DND-41 (cell line): Measurements from ENCODE around the gene NTM.
A peak's percentile ranks its signal among the peaks of the same experiment; 100 is the strongest.

Experiments
- ATAC-seq: fragments of 200-7000 bp; cut with Tn5 transposase; 3 replicates; pipeline ENCODE4 v1.9.1; 2021; ENCODE audit warnings: low read depth; ENCODE audit not compliant: insufficient read depth
- DNase-seq: peaks from one replicate; pipeline ENCODE4 v3.0.0-alpha.2; 2020
- H2AFZ ChIP-seq: 2 replicates; pipeline ENCODE4 v1.6.0; 2012; ENCODE audit warnings: low read depth, low read length
- H3K27ac ChIP-seq: 2 replicates; pipeline ENCODE4 v1.5.1; 2012; ENCODE audit warnings: low read length, inconsistent platforms
- H3K27me3 ChIP-seq: fragments of 200-600 bp; sonication (generic); 2 replicates; pipeline ENCODE4 v1.6.0; 2012; ENCODE audit warnings: low read length, mild to moderate bottlenecking, inconsistent platforms; ENCODE audit not compliant: insufficient read depth, poor library complexity
- H3K36me3 ChIP-seq: 2 replicates; pipeline ENCODE4 v1.5.1; 2012; ENCODE audit warnings: low read length, inconsistent platforms; ENCODE audit not compliant: insufficient read depth
- H3K4me1 ChIP-seq: 2 replicates; pipeline ENCODE4 v1.5.1; 2012; ENCODE audit warnings: mild to moderate bottlenecking, low read length; ENCODE audit not compliant: insufficient read depth
- H3K4me2 ChIP-seq: 2 replicates; pipeline ENCODE4 v1.6.0; 2012; ENCODE audit warnings: mild to moderate bottlenecking, moderate library complexity, low read length, inconsistent platforms; ENCODE audit not compliant: insufficient read depth
- H3K4me3 ChIP-seq, 2 experiments: fragments of 200-600 bp in 1 of 2; shearing (Covaris generic) in 1 of 2; 2 replicates each; pipeline ENCODE4 v1.5.1; 2012 to 2016; ENCODE audit warnings: inconsistent platforms in 2 of 2, low read length in 2 of 2, mild to moderate bottlenecking in 2 of 2, low read depth in 1 of 2, moderate library complexity in 1 of 2
- H3K79me2 ChIP-seq: 2 replicates; pipeline ENCODE4 v1.6.0; 2012; ENCODE audit warnings: low read length, inconsistent platforms; ENCODE audit not compliant: insufficient read depth
- H3K9ac ChIP-seq: 2 replicates; pipeline ENCODE4 v1.6.0; 2012; ENCODE audit warnings: low read depth, mild to moderate bottlenecking, inconsistent platforms, low read length, moderate library complexity
- H3K9me3 ChIP-seq: 2 replicates; pipeline ENCODE4 v1.5.1; 2012; ENCODE audit warnings: low read length, moderate library complexity, mild to moderate bottlenecking, inconsistent platforms; ENCODE audit not compliant: insufficient read depth, severe bottlenecking
- H4K20me1 ChIP-seq: 2 replicates; pipeline ENCODE4 v1.6.0; 2012; ENCODE audit warnings: low read length; ENCODE audit not compliant: insufficient read depth
- CTCF ChIP-seq: IDR thresholded peaks from 2 replicates; pipeline ENCODE4 v1.5.1; 2012; ENCODE audit warnings: borderline replicate concordance, low read length, moderate library complexity, mild to moderate bottlenecking; ENCODE audit not compliant: poor library complexity, severe bottlenecking; ENCODE audit errors: extremely low read depth
- EZH2 ChIP-seq: IDR thresholded peaks from 3 replicates; pipeline ENCODE4 v1.6.1; 2012; ENCODE audit warnings: borderline replicate concordance, low read depth, mild to moderate bottlenecking, moderate library complexity, low read length, inconsistent platforms; ENCODE audit not compliant: severe bottlenecking

Gene NTM

GRCh38 chr11:131662993-131663392, 292.6 kb downstream of the NTM start:
- Histone ChIP-seq H3K4me1 (peaks cover 32% of the 10 kb centered on the region), H3K4me2 (no peak overlapping the region), H3K9me3 (no peaks in the 10 kb centered on the region), H3K27ac (peak overlapping the region; percentile 19; the same call in 1 of the 2 replicates), H2AFZ (no peak overlapping the region), H3K4me3 (no peak overlapping the region), H4K20me1 (no peaks in the 10 kb centered on the region), H3K27me3 (no peaks in the 10 kb centered on the region), H3K36me3 (no peaks in the 10 kb centered on the region), H3K9ac (no peak overlapping the region), H3K79me2 (no peaks in the 10 kb centered on the region)
- no peak for DNase-seq
- ATAC-seq, result no peak
- TF ChIP-seq CTCF, result no peak
- no peak for TF ChIP-seq EZH2

- no peaks in the 10 kb centered on the region for H4K20me1 ChIP-seq
- no peak for TF ChIP-seq CTCF
- no peak for TF ChIP-seq EZH2
- peaks cover 26% of the 10 kb centered on the region for H3K4me1 ChIP-seq
- H3K27me3 ChIP-seq, result no peaks in the 10 kb centered on the region
- H3K4me3 ChIP-seq, result no peak overlapping the region
- no peaks in the 10 kb centered on the region for H3K9me3 ChIP-seq
- no peak for ATAC-seq
- H3K36me3 ChIP-seq, result no peaks in the 10 kb centered on the region
- H3K4me2 ChIP-seq, result no peak overlapping the region
- H3K9ac ChIP-seq, result no peak overlapping the region
- no peak for DNase-seq
- H3K27ac ChIP-seq, result peak overlapping the region; percentile 19; the same call in 1 of the 2 replicates
- H3K79me2 ChIP-seq, result no peaks in the 10 kb centered on the region
- H2AFZ ChIP-seq, result no peak overlapping the region
These were observed 293.2 kb downstream of the NTM start for GRCh38 chr11:131663405-131664200.

GRCh38 chr11:131664293-131664692, 293.9 kb downstream of the NTM start:
- ATAC-seq (no peak), DNase-seq (no peak)
- H3K4me1 ChIP-seq, result peaks cover 19% of the 10 kb centered on the region
- no peak for TF ChIP-seq EZH2
- no peak for TF ChIP-seq CTCF
- H2AFZ ChIP-seq, result no peak overlapping the region
- no peak overlapping the region for H3K9ac ChIP-seq
- no peaks in the 10 kb centered on the region for H4K20me1 ChIP-seq
- no peak overlapping the region for H3K27ac ChIP-seq
- H3K79me2 ChIP-seq, result no peaks in the 10 kb centered on the region
- H3K9me3 ChIP-seq, result no peaks in the 10 kb centered on the region
- no peaks in the 10 kb centered on the region for H3K27me3 ChIP-seq
- H3K36me3 ChIP-seq, result no peaks in the 10 kb centered on the region
- no peak overlapping the region for H3K4me2 ChIP-seq
- no peak overlapping the region for H3K4me3 ChIP-seq
